Endometrial microvascular endothelial cells (primary cell): Measurements from ENCODE around the gene B3GNT4. TPM values are rescaled to one million over a fixed set of nuclear protein-coding genes. Genes with fewer than 3 reads are reported as not detected.
"Not testable (repeated sequence)": the region's sequence is repeated elsewhere in the genome, so short reads cannot be mapped to it uniquely, and the experiment has no call there.

Experiments
- in situ Hi-C: cut with HindIII; loops from 2 replicates; pipeline ENCODE4 v1.10.0; 2017; ENCODE audit warnings: low sequenced_read_pairs, low pct_unique_long_range_greater_than_20kb; ENCODE audit errors: inconsistent ontology term
- total RNA-seq: library from RNA; depleted of rRNA; stranded (reverse); fragments of >200 nt; gene quantifications from one replicate; pipeline ENCODE4 v1.2.3, GENCODE V29; 2015; ENCODE audit errors: inconsistent ontology term

B3GNT4 gene
- total RNA-seq, 1 donor from 2014 or later: not detected

DNA sequence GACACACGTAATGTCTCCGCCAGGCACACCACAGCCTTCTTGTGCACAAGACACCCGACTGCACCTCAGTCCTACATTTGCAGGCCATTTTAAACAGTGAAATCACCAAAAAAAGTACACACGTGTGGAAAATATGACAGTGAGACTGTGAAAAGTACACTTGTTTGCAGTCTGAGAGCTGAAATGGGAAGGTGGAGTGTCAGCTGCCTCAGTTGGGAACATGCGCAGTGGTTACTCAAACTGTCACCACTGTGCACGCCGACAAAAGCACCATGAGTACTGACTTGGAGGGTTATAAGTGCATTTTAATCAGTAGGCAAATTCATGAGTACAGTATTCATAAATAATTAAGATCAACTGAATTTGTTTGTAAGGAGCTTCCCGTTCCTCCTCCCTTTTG is 47.0 kb downstream of the B3GNT4 start:
- in situ Hi-C loops: no loop called here

- in situ Hi-C loops: not testable (repeated sequence)
These were observed 55.0 kb downstream of the B3GNT4 start for GRCh38 chr12:122258462-122258861.

Other genes with a start within 250 kb of the B3GNT4 start
- gene BCL7A, start 181.8 kb upstream of the B3GNT4 start, total RNA-seq: 2.7 TPM
- 13.6 TPM for gene MLXIP, start 125.0 kb upstream of the B3GNT4 start, total RNA-seq
- gene IL31, start 29.5 kb upstream of the B3GNT4 start, total RNA-seq: not detected
- gene LRRC43, start 20.6 kb upstream of the B3GNT4 start, total RNA-seq: not detected
- 71.0 TPM for gene DIABLO, start 22.3 kb downstream of the B3GNT4 start, total RNA-seq
- gene VPS33A, start 62.8 kb downstream of the B3GNT4 start, total RNA-seq: 23.9 TPM
- 31.7 TPM for gene CLIP1, start 219.0 kb downstream of the B3GNT4 start, total RNA-seq